ENCODE measurements around the gene ANXA3. TPM values are rescaled to one million over a fixed set of nuclear protein-coding genes. Genes with fewer than 3 reads are reported as not detected.

The ANXA3 gene
- total and polyA plus RNA-seq, 2 donors = 13.4 to 46.6 TPM

- Histone ChIP-seq H3K9me3 (ENCODE audit: control insufficient read depth in 2 of 2, insufficient read depth in 1 of 2, low read length in 1 of 2) (no peaks in the 10 kb centered on the region), H3K27me3 (ENCODE audit: control insufficient read depth in 2 of 2, insufficient read depth in 1 of 2, low read length in 1 of 2) (no peaks in the 10 kb centered on the region), H3K36me3 (ENCODE audit: control insufficient read depth in 2 of 2, insufficient read depth in 2 of 2, low read length in 1 of 2) (no peaks in the 10 kb centered on the region), H3K27ac (ENCODE audit: low read depth in 1 of 2, low read length in 1 of 2) (no peak overlapping the region), H3K4me1 (ENCODE audit: control insufficient read depth in 2 of 2, insufficient read depth in 2 of 2, low read length in 2 of 2) (no peaks in the 10 kb centered on the region), H3K4me3 (ENCODE audit: low read length in 2 of 2) (no peak overlapping the region)
- no peak for DNase-seq (ENCODE audit: low read depth in 6 of 9, low spot score in 9 of 9)
- 97% methylated on average over 2 of the region's 2 CpGs for WGBS
Measured at GRCh38 chr4:78565971-78566372, 14.4 kb downstream of the ANXA3 start.

- no peak overlapping the region for H3K4me3 ChIP-seq (ENCODE audit: low read length in 2 of 2)
- H3K27me3 ChIP-seq (ENCODE audit: control insufficient read depth in 2 of 2, insufficient read depth in 1 of 2, low read length in 1 of 2) = no peaks in the 10 kb centered on the region
- DNase-seq (ENCODE audit: low read depth in 6 of 9, low spot score in 9 of 9) = no peak
- 95% methylated on average over 8 of the region's 8 CpGs for WGBS
- no peaks in the 10 kb centered on the region for H3K9me3 ChIP-seq (ENCODE audit: control insufficient read depth in 2 of 2, insufficient read depth in 1 of 2, low read length in 1 of 2)
- H3K36me3 ChIP-seq (ENCODE audit: control insufficient read depth in 2 of 2, insufficient read depth in 2 of 2, low read length in 1 of 2) = no peaks in the 10 kb centered on the region
- H3K27ac ChIP-seq (ENCODE audit: low read depth in 1 of 2, low read length in 1 of 2) = no peak overlapping the region
- no peaks in the 10 kb centered on the region for H3K4me1 ChIP-seq (ENCODE audit: control insufficient read depth in 2 of 2, insufficient read depth in 2 of 2, low read length in 2 of 2)
Measured at GRCh38 chr4:78566834-78567499, 15.4 kb downstream of the ANXA3 start.

GRCh38 chr4:78567500-78568060 lies 16.0 kb downstream of the ANXA3 start:
- Histone ChIP-seq H3K9me3 (ENCODE audit: control insufficient read depth in 2 of 2, insufficient read depth in 1 of 2, low read length in 1 of 2) (no peaks in the 10 kb centered on the region), H3K27ac (ENCODE audit: low read depth in 1 of 2, low read length in 1 of 2) (no peak overlapping the region), H3K4me1 (ENCODE audit: control insufficient read depth in 2 of 2, insufficient read depth in 2 of 2, low read length in 2 of 2) (no peaks in the 10 kb centered on the region), H3K27me3 (ENCODE audit: control insufficient read depth in 2 of 2, insufficient read depth in 1 of 2, low read length in 1 of 2) (no peaks in the 10 kb centered on the region), H3K4me3 (ENCODE audit: low read length in 2 of 2) (no peak overlapping the region), H3K36me3 (ENCODE audit: control insufficient read depth in 2 of 2, insufficient read depth in 2 of 2, low read length in 1 of 2) (no peaks in the 10 kb centered on the region)
- 99% methylated on average over 2 of the region's 2 CpGs for WGBS
- no peak for DNase-seq (ENCODE audit: low read depth in 6 of 9, low spot score in 9 of 9)

DNA sequence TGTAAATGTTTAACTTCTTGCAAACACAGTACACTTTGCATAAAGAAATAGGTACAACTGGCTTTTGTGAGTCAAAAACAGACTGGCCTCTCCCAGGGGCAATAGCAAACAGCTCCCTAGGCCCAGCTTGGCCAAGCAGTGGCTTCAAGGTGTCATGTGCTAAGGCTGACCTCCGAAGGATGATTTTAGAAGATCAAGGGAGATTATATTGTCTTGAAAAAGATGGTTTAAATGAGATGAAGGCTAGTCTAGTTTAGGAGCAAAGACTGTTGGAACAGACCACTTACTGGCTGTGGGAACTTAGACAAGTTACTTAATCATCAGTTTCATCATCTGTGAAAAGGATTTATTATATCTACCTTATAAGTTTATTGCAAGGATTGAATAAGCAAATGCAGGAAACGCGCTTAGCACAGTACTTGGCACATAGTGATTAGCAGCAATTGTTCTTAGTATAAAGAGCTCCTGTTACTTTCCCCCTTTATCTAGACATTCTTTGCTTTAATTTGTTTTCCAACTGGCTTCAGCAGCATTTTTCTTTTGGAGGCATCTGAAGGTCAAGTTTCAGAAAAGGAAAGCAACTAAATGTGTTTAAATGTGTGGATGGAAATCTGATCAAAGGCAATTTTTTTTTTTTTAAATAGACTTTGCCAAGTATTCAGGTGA lies 17.2 kb downstream of the ANXA3 start:
- H3K4me1 ChIP-seq (ENCODE audit: control insufficient read depth in 2 of 2, insufficient read depth in 2 of 2, low read length in 2 of 2) = no peaks in the 10 kb centered on the region

DNA sequence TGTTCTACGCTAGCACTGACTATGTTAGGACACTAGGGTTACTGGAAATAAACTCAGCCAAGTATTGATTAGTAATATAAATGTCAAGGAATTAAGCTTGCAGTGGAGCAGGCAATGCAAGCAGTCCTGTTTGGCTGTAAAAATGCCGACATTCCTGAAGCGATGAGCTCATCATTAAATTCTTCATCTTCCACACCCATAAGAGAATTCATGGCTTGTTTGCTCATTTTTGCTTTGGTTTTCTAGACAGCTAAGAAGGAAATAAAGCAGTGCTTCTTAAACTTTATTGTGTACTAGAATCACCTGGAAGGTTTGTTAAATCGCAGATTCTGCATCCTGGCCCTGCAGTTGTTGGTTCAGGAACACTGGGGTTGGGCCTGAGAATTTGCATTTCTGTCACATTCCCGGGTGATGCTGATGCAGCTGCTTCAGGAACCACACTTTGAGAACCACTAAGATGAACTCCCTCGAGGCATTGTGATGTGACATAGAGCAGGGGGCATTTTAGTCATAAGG lies 17.8 kb downstream of the ANXA3 start:
- 94% methylated on average over 6 of the region's 6 CpGs for WGBS
- Histone ChIP-seq H3K36me3 (ENCODE audit: control insufficient read depth in 2 of 2, insufficient read depth in 2 of 2, low read length in 1 of 2) (no peaks in the 10 kb centered on the region), H3K4me1 (ENCODE audit: control insufficient read depth in 2 of 2, insufficient read depth in 2 of 2, low read length in 2 of 2) (no peaks in the 10 kb centered on the region), H3K4me3 (ENCODE audit: low read length in 2 of 2) (no peak overlapping the region), H3K27me3 (ENCODE audit: control insufficient read depth in 2 of 2, insufficient read depth in 1 of 2, low read length in 1 of 2) (no peaks in the 10 kb centered on the region), H3K9me3 (ENCODE audit: control insufficient read depth in 2 of 2, insufficient read depth in 1 of 2, low read length in 1 of 2) (no peaks in the 10 kb centered on the region), H3K27ac (ENCODE audit: low read depth in 1 of 2, low read length in 1 of 2) (peak overlapping the region in 1 of 2 donors; percentile 34)
- no peak for DNase-seq (ENCODE audit: low read depth in 6 of 9, low spot score in 9 of 9)

More for the DNA sequence above, 17.2 kb downstream of the ANXA3 start:
- H3K27ac ChIP-seq (ENCODE audit: low read depth in 1 of 2, low read length in 1 of 2) = no peak overlapping the region
- 95% methylated on average over 3 of the region's 3 CpGs for WGBS
- H3K36me3 ChIP-seq (ENCODE audit: control insufficient read depth in 2 of 2, insufficient read depth in 2 of 2, low read length in 1 of 2) = no peaks in the 10 kb centered on the region
- H3K27me3 ChIP-seq (ENCODE audit: control insufficient read depth in 2 of 2, insufficient read depth in 1 of 2, low read length in 1 of 2) = no peaks in the 10 kb centered on the region
- no peaks in the 10 kb centered on the region for H3K9me3 ChIP-seq (ENCODE audit: control insufficient read depth in 2 of 2, insufficient read depth in 1 of 2, low read length in 1 of 2)
- no peak overlapping the region for H3K4me3 ChIP-seq (ENCODE audit: low read length in 2 of 2)
- DNase-seq (ENCODE audit: low read depth in 6 of 9, low spot score in 9 of 9) = no peak

- H3K27me3 ChIP-seq (ENCODE audit: control insufficient read depth in 2 of 2, insufficient read depth in 1 of 2, low read length in 1 of 2) = no peaks in the 10 kb centered on the region
- no peaks in the 10 kb centered on the region for H3K9me3 ChIP-seq (ENCODE audit: control insufficient read depth in 2 of 2, insufficient read depth in 1 of 2, low read length in 1 of 2)
- H3K4me3 ChIP-seq (ENCODE audit: low read length in 2 of 2) = no peak overlapping the region
- DNase-seq (ENCODE audit: low read depth in 6 of 9, low spot score in 9 of 9) = no peak
- no peak overlapping the region for H3K27ac ChIP-seq (ENCODE audit: low read depth in 1 of 2, low read length in 1 of 2)
- 90% methylated on average over 2 of the region's 2 CpGs for WGBS
- H3K4me1 ChIP-seq (ENCODE audit: control insufficient read depth in 2 of 2, insufficient read depth in 2 of 2, low read length in 2 of 2) = no peaks in the 10 kb centered on the region
- H3K36me3 ChIP-seq (ENCODE audit: control insufficient read depth in 2 of 2, insufficient read depth in 2 of 2, low read length in 1 of 2) = no peaks in the 10 kb centered on the region
Measured at GRCh38 chr4:78570117-78570516, 18.5 kb downstream of the ANXA3 start.

GRCh38 chr4:78571804-78572203 lies 20.2 kb downstream of the ANXA3 start:
- DNase-seq (ENCODE audit: low read depth in 6 of 9, low spot score in 9 of 9) = no peak
- Histone ChIP-seq H3K27me3 (ENCODE audit: control insufficient read depth in 2 of 2, insufficient read depth in 1 of 2, low read length in 1 of 2) (no peaks in the 10 kb centered on the region), H3K4me3 (ENCODE audit: low read length in 2 of 2) (no peak overlapping the region), H3K36me3 (ENCODE audit: control insufficient read depth in 2 of 2, insufficient read depth in 2 of 2, low read length in 1 of 2) (no peaks in the 10 kb centered on the region), H3K9me3 (ENCODE audit: control insufficient read depth in 2 of 2, insufficient read depth in 1 of 2, low read length in 1 of 2) (no peaks in the 10 kb centered on the region), H3K27ac (ENCODE audit: low read depth in 1 of 2, low read length in 1 of 2) (no peak overlapping the region), H3K4me1 (ENCODE audit: control insufficient read depth in 2 of 2, insufficient read depth in 2 of 2, low read length in 2 of 2) (no peaks in the 10 kb centered on the region)
- 97% methylated on average over 1 of the region's 1 CpG for WGBS

DNA sequence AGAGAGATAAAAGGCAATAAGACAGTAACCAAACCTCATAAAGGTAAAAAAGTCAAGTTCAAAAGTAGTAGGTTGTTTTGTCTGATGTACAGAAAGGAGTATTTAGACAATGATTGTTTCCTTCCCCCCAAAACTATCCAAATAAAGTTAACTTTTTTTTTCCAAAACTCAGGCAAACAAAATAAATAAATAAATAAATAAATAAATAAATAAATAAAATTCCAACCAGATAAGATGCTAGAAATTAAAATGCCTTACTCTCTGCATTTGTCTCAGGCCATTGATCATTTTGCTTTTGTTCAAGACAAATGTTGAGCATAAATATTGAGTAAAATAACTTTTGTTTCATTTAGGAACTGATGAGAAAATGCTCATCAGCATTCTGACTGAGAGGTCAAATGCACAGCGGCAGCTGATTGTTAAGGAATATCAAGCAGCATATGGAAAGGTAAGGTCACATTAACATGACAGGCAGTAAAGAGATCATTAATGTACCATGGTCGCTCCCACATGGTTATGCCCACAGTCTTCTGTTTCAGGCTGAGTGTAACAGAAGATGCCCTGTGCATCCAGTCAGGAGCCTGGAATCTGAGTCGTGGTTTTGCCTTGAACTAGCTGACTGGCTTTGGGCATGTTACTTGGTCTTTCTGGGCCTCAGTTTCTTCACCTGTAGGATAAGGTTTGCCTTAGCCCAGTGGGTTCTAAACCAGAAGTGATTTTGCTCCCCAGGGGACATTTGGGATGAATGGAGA lies 27.3 kb downstream of the ANXA3 start:
- 97% methylated on average over 3 of the region's 3 CpGs for WGBS
- Histone ChIP-seq H3K9me3 (ENCODE audit: control insufficient read depth in 2 of 2, insufficient read depth in 1 of 2, low read length in 1 of 2) (no peaks in the 10 kb centered on the region), H3K27ac (ENCODE audit: low read depth in 1 of 2, low read length in 1 of 2) (no peak overlapping the region), H3K4me3 (ENCODE audit: low read length in 2 of 2) (no peak overlapping the region), H3K36me3 (ENCODE audit: control insufficient read depth in 2 of 2, insufficient read depth in 2 of 2, low read length in 1 of 2) (no peaks in the 10 kb centered on the region), H3K4me1 (ENCODE audit: control insufficient read depth in 2 of 2, insufficient read depth in 2 of 2, low read length in 2 of 2) (no peaks in the 10 kb centered on the region), H3K27me3 (ENCODE audit: control insufficient read depth in 2 of 2, insufficient read depth in 1 of 2, low read length in 1 of 2) (no peaks in the 10 kb centered on the region)
- DNase-seq (ENCODE audit: low read depth in 6 of 9, low spot score in 9 of 9) = no peak

DNA sequence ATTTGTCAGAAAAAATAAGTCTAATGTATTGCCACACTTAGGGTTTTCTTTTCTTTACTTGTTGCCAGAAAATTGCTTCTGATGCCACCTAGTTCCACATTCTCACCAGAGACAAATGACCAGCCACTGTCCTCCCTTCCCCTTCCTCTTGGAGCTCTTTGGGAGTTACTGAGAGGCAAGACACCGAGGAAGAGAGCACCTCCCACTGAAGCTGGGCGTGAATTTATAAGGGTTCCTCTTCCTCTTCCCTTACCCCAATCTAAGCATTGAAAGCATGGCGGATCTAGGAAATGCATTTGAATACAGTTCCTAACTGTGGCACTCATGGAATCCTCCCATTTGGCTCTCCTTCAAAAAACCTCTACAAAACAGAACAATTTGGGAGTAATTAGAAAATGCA lies 30.0 kb downstream of the ANXA3 start:
- no peak overlapping the region for H3K27ac ChIP-seq (ENCODE audit: low read depth in 1 of 2, low read length in 1 of 2)
- WGBS = 95% methylated on average over 3 of the region's 3 CpGs
- H3K36me3 ChIP-seq (ENCODE audit: control insufficient read depth in 2 of 2, insufficient read depth in 2 of 2, low read length in 1 of 2) = no peaks in the 10 kb centered on the region

More for the DNA sequence above, 30.0 kb downstream of the ANXA3 start:
- Histone ChIP-seq H3K9me3 (ENCODE audit: control insufficient read depth in 2 of 2, insufficient read depth in 1 of 2, low read length in 1 of 2) (no peaks in the 10 kb centered on the region), H3K4me1 (ENCODE audit: control insufficient read depth in 2 of 2, insufficient read depth in 2 of 2, low read length in 2 of 2) (no peaks in the 10 kb centered on the region), H3K27me3 (ENCODE audit: control insufficient read depth in 2 of 2, insufficient read depth in 1 of 2, low read length in 1 of 2) (no peaks in the 10 kb centered on the region), H3K4me3 (ENCODE audit: low read length in 2 of 2) (no peak overlapping the region)
- no peak for DNase-seq (ENCODE audit: low read depth in 6 of 9, low spot score in 9 of 9)

Data from thymus (tissue), 11 donors.